Liver (tissue), 9 donors: Measurements from ENCODE around the gene UNC79. TPM values are rescaled to one million over a fixed set of nuclear protein-coding genes. Genes with fewer than 3 reads are reported as not detected.

Experiments used
- DNase-seq: peaks from one replicate; pipeline ENCODE4 v3.0.0-alpha.2; 2017; ENCODE audit warnings: low spot score
- H3K27ac ChIP-seq, 2 donors: one replicate each; pipeline ENCODE4 v1.7.0; 2013; ENCODE audit warnings: inconsistent platforms in 2 of 2, low read length in 2 of 2, control low read depth in 1 of 2, low read depth in 1 of 2, mild to moderate bottlenecking in 1 of 2
- H3K27me3 ChIP-seq, 4 donors: one replicate each; pipeline versions ENCODE4 v1.6.1 to v1.7.0; 2013; ENCODE audit warnings: low read length in 3 of 4, inconsistent platforms in 1 of 4, mild to moderate bottlenecking in 1 of 4, moderate library complexity in 1 of 4; ENCODE audit not compliant: control insufficient read depth in 4 of 4, insufficient read depth in 4 of 4
- H3K36me3 ChIP-seq, 4 donors: one replicate each; pipeline versions ENCODE4 v1.6.1 to v1.7.0; 2013; ENCODE audit warnings: low read length in 3 of 4, mild to moderate bottlenecking in 3 of 4, low read depth in 1 of 4, moderate library complexity in 1 of 4; ENCODE audit not compliant: control insufficient read depth in 4 of 4, insufficient read depth in 3 of 4
- H3K4me1 ChIP-seq, 4 donors: one replicate each; pipeline versions ENCODE4 v1.6.1 to v1.7.0; 2013; ENCODE audit warnings: low read length in 3 of 4, mild to moderate bottlenecking in 3 of 4, moderate library complexity in 1 of 4; ENCODE audit not compliant: control insufficient read depth in 4 of 4, insufficient read depth in 4 of 4
- H3K4me3 ChIP-seq, 3 donors: one replicate each; pipeline versions ENCODE4 v1.6.1 to v1.7.0; 2013; ENCODE audit warnings: low read length in 3 of 3, control low read depth in 1 of 3, low read depth in 1 of 3, mild to moderate bottlenecking in 1 of 3
- H3K9ac ChIP-seq, 2 donors: one replicate each; pipeline ENCODE4 v1.7.0; 2013; ENCODE audit warnings: low read length in 2 of 2, mild to moderate bottlenecking in 2 of 2, moderate library complexity in 2 of 2, control low read depth in 1 of 2, low read depth in 1 of 2
- H3K9me3 ChIP-seq, 4 donors: one replicate each; pipeline versions ENCODE4 v1.6.1 to v1.7.0; 2013; ENCODE audit warnings: low read length in 3 of 4; ENCODE audit not compliant: control insufficient read depth in 4 of 4
- FOXA1 ChIP-seq: IDR thresholded peaks from 2 replicates; pipeline ENCODE4 v1.6.1; 2016; ENCODE audit warnings: antibody characterized with exemption
- FOXA2 ChIP-seq: IDR thresholded peaks from 2 replicates; pipeline ENCODE4 v1.6.1; 2016; ENCODE audit warnings: antibody characterized with exemption
- GABPA ChIP-seq, 2 donors: IDR thresholded peaks in 1 of 2; conservative IDR thresholded peaks in 1 of 2; 2 replicates each; pipeline ENCODE4 v1.6.1; 2016; ENCODE audit warnings: antibody characterized with exemption in 2 of 2, mild to moderate bottlenecking in 1 of 2, moderate library complexity in 1 of 2
- HNF4G ChIP-seq: IDR thresholded peaks from 2 replicates; pipeline ENCODE4 v1.6.1; 2016; ENCODE audit warnings: antibody characterized with exemption
- JUND ChIP-seq, 2 donors: IDR thresholded peaks; 2 replicates each; pipeline ENCODE4 v1.6.1; 2016; ENCODE audit warnings: antibody characterized with exemption in 2 of 2
- NR2F2 ChIP-seq: IDR thresholded peaks from 2 replicates; pipeline ENCODE4 v1.6.1; 2016; ENCODE audit warnings: antibody characterized with exemption
- RAD21 ChIP-seq, 2 donors: IDR thresholded peaks; 2 replicates each; pipeline ENCODE4 v1.6.1; 2016; ENCODE audit warnings: antibody characterized with exemption in 2 of 2, mild to moderate bottlenecking in 2 of 2
- RXRA ChIP-seq, 2 donors: IDR thresholded peaks; 2 replicates each; pipeline ENCODE4 v1.6.1; 2017 to 2018; ENCODE audit warnings: antibody characterized with exemption in 2 of 2, mild to moderate bottlenecking in 1 of 2
- YY1 ChIP-seq: IDR thresholded peaks from 2 replicates; pipeline ENCODE4 v1.6.1; 2016; ENCODE audit warnings: antibody characterized with exemption, mild to moderate bottlenecking
- WGBS: extraction: QIAGEN DNeasy Blood & Tissue Kit; methylation state at CpG from one replicate; pipeline ENCODE4 v1.1.7; 2013; 5-methylcytosine and 5-hydroxymethylcytosine counted together
- polyA plus RNA-seq, 2 donors: library from polyadenylated mRNA; stranded (reverse) in 1 of 2; unstranded in 1 of 2; fragments of 200-250 nt in 1 of 2; fragments of >200 nt in 1 of 2; fragmentation: Nextera tagmentation in 1 of 2; extraction: Ambion mirVana in 1 of 2; gene quantifications; one replicate each; pipeline versions ENCODE4 v1.2.1 to v1.2.3, GENCODE V29; 2013 to 2015
- total RNA-seq, 2 donors: library from RNA; depleted of rRNA; stranded (reverse); fragments of >200 nt; gene quantifications; one replicate each; pipeline ENCODE4 v1.2.3, GENCODE V29; 2014
- TF ChIP-seq, protein P1 (sequence below): fragments of 150-350 bp; IDR thresholded peaks from 2 replicates; pipeline ENCODE4 v1.5.1; 2017; ENCODE audit warnings: improper control_type of control experiment, low read depth, low read length; ENCODE audit not compliant: missing input control
- TF ChIP-seq, protein P2 (sequence below): IDR thresholded peaks from 2 replicates; pipeline ENCODE4 v1.6.1; 2016; ENCODE audit warnings: antibody characterized with exemption, mild to moderate bottlenecking
- TF ChIP-seq, protein P3 (sequence below): IDR thresholded peaks from 2 replicates; pipeline ENCODE4 v1.6.1; 2016; ENCODE audit warnings: antibody characterized with exemption
- TF ChIP-seq, protein P4 (sequence below): IDR thresholded peaks from 2 replicates; pipeline ENCODE4 v1.6.1; 2016; ENCODE audit warnings: antibody characterized with exemption
- TF ChIP-seq, protein P5 (sequence below): IDR thresholded peaks from 2 replicates; pipeline ENCODE4 v1.6.1; 2016; ENCODE audit warnings: antibody characterized with exemption
- donor health status: healthy.
- donor health status: healthy.
- donor health status: healthy.
- donor health status: healthy.
- donor health status: healthy.

UNC79 gene
- total and polyA plus RNA-seq, 4 donors = 0.01 to 0.08 (median 0.05) TPM; not detected in 1

DNA sequence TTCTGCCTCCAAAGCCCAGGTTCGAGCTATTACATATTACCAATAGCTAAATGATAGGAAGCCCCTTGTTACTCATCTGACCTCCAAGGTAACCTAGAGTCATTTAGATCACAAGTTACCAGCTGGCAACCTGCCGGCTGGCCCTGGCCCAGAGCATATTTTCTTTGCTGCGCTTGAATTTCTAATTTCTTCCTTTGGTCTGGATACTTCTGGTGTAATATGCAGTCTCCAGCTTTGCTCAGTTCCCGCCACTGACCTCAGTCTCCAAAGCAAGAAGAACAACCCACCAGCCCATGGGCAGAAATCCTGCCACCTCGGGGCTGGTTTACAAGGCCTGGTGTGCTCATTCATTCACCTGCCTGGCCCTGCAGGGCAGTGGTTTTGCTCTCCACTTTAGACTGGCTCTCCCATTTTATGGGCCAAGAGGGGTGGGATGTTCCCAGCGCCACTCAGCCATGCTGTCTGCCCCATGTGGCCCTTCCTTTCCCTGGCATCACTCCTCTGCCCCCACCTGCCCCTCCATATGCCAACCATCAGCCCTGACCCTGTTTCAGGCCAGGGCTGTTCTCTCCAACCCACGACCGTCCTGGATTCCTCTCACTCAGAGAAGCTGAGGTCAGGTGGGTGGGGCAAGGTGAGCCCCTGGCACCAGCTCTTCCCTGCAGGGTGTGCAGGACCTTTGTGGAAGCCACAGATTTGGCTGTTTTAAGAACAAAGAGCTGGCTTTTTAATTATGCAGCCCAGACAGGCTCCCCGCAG is 281.5 kb downstream of the UNC79 start:
- Histone ChIP-seq H3K4me3 (no peak overlapping the region), H3K4me1 (no peaks in the 10 kb centered on the region), H3K36me3 (no peaks in the 10 kb centered on the region), H3K9me3 (no peaks in the 10 kb centered on the region), H3K27ac (no peak overlapping the region), H3K27me3 (no peaks in the 10 kb centered on the region), H3K9ac (no peak overlapping the region)
- DNase-seq = no peak
- 64% methylated on average over 9 of the region's 9 CpGs for WGBS
- TF ChIP-seq, protein P1, sequence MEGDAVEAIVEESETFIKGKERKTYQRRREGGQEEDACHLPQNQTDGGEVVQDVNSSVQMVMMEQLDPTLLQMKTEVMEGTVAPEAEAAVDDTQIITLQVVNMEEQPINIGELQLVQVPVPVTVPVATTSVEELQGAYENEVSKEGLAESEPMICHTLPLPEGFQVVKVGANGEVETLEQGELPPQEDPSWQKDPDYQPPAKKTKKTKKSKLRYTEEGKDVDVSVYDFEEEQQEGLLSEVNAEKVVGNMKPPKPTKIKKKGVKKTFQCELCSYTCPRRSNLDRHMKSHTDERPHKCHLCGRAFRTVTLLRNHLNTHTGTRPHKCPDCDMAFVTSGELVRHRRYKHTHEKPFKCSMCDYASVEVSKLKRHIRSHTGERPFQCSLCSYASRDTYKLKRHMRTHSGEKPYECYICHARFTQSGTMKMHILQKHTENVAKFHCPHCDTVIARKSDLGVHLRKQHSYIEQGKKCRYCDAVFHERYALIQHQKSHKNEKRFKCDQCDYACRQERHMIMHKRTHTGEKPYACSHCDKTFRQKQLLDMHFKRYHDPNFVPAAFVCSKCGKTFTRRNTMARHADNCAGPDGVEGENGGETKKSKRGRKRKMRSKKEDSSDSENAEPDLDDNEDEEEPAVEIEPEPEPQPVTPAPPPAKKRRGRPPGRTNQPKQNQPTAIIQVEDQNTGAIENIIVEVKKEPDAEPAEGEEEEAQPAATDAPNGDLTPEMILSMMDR = no peak
- TF ChIP-seq HNF4G (no peak), NR2F2 (no peak), FOXA2 (no peak), JUND (IDR thresholded peaks at IDR 0.05) (no peak), RAD21 (IDR thresholded peaks at IDR 0.05) (no peak), GABPA (IDR thresholded peaks at IDR 0.05 in 1 of 2, conservative IDR thresholded peaks at IDR 0.05 in 1 of 2) (no peak), FOXA1 (no peak), YY1 (no peak), RXRA (IDR thresholded peaks at IDR 0.05) (no peak)
- TF ChIP-seq, protein P2, sequence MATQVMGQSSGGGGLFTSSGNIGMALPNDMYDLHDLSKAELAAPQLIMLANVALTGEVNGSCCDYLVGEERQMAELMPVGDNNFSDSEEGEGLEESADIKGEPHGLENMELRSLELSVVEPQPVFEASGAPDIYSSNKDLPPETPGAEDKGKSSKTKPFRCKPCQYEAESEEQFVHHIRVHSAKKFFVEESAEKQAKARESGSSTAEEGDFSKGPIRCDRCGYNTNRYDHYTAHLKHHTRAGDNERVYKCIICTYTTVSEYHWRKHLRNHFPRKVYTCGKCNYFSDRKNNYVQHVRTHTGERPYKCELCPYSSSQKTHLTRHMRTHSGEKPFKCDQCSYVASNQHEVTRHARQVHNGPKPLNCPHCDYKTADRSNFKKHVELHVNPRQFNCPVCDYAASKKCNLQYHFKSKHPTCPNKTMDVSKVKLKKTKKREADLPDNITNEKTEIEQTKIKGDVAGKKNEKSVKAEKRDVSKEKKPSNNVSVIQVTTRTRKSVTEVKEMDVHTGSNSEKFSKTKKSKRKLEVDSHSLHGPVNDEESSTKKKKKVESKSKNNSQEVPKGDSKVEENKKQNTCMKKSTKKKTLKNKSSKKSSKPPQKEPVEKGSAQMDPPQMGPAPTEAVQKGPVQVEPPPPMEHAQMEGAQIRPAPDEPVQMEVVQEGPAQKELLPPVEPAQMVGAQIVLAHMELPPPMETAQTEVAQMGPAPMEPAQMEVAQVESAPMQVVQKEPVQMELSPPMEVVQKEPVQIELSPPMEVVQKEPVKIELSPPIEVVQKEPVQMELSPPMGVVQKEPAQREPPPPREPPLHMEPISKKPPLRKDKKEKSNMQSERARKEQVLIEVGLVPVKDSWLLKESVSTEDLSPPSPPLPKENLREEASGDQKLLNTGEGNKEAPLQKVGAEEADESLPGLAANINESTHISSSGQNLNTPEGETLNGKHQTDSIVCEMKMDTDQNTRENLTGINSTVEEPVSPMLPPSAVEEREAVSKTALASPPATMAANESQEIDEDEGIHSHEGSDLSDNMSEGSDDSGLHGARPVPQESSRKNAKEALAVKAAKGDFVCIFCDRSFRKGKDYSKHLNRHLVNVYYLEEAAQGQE = no peak
- TF ChIP-seq, protein P3, sequence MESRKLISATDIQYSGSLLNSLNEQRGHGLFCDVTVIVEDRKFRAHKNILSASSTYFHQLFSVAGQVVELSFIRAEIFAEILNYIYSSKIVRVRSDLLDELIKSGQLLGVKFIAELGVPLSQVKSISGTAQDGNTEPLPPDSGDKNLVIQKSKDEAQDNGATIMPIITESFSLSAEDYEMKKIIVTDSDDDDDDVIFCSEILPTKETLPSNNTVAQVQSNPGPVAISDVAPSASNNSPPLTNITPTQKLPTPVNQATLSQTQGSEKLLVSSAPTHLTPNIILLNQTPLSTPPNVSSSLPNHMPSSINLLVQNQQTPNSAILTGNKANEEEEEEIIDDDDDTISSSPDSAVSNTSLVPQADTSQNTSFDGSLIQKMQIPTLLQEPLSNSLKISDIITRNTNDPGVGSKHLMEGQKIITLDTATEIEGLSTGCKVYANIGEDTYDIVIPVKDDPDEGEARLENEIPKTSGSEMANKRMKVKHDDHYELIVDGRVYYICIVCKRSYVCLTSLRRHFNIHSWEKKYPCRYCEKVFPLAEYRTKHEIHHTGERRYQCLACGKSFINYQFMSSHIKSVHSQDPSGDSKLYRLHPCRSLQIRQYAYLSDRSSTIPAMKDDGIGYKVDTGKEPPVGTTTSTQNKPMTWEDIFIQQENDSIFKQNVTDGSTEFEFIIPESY = no peak
- TF ChIP-seq, protein P4, sequence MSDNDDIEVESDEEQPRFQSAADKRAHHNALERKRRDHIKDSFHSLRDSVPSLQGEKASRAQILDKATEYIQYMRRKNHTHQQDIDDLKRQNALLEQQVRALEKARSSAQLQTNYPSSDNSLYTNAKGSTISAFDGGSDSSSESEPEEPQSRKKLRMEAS = no peak
- TF ChIP-seq, protein P5, sequence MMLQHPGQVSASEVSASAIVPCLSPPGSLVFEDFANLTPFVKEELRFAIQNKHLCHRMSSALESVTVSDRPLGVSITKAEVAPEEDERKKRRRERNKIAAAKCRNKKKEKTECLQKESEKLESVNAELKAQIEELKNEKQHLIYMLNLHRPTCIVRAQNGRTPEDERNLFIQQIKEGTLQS = no peak
